NCI-H526 treated with DMSO at 0.1 percent for 48 hours (cell line): ENCODE measurements around the gene TXLNG.
"Not testable (repeated sequence)": the region's sequence is repeated elsewhere in the genome, so short reads cannot be mapped to it uniquely, and the experiment has no call there.

Experiments used
- DNase-seq: peaks from one replicate; lab custom pipeline; 2025; lab: John Stamatoyannopoulos, UW

TXLNG gene

GRCh38 chrX:16786139-16786790, at the start of gene TXLNG:
Gene TXLNG (plus strand): TSS chrX:16786466. CDS start chrX:16786488, 22 bp downstream.
- DNase-seq = peak; percentile 99

GRCh38 chrX:16737024-16737423, 49.2 kb upstream of the TXLNG start:
- DNase-seq = no peak

- DNase-seq = no peak
Observed at GRCh38 chrX:16739574-16739973, 46.7 kb upstream of the TXLNG start.

GRCh38 chrX:16743604-16744325, 42.5 kb upstream of the TXLNG start:
- DNase-seq = no peak

- DNase-seq = no peak
Observed at GRCh38 chrX:16745102-16745501, 41.2 kb upstream of the TXLNG start.

GRCh38 chrX:16745659-16746058, 40.6 kb upstream of the TXLNG start:
- DNase-seq = no peak

GRCh38 chrX:16748425-16748824, 37.8 kb upstream of the TXLNG start:
- no peak for DNase-seq

GRCh38 chrX:16750136-16750535, 36.1 kb upstream of the TXLNG start:
- DNase-seq = no peak

- no peak for DNase-seq
Observed at GRCh38 chrX:16754019-16754418, 32.2 kb upstream of the TXLNG start.

- DNase-seq = no peak
Observed at GRCh38 chrX:16756724-16757123, 29.5 kb upstream of the TXLNG start.

- not testable (repeated sequence) for DNase-seq
Observed at GRCh38 chrX:16761500-16761899, 24.8 kb upstream of the TXLNG start.

- DNase-seq = no peak
Observed at GRCh38 chrX:16762579-16762978, 23.7 kb upstream of the TXLNG start.

GRCh38 chrX:16765594-16765993, 20.7 kb upstream of the TXLNG start:
- DNase-seq = no peak

GRCh38 chrX:16770970-16771482, 15.2 kb upstream of the TXLNG start:
- no peak for DNase-seq

- peak; percentile 80 for DNase-seq
Observed at GRCh38 chrX:16771483-16772398, 14.5 kb upstream of the TXLNG start.

- DNase-seq = no peak
Observed at GRCh38 chrX:16772460-16772859, 13.8 kb upstream of the TXLNG start.

GRCh38 chrX:16774746-16775145, 11.5 kb upstream of the TXLNG start:
- DNase-seq = no peak

GRCh38 chrX:16778545-16778944, 7.7 kb upstream of the TXLNG start:
- no peak for DNase-seq

GRCh38 chrX:16778993-16779392, 7.3 kb upstream of the TXLNG start:
- DNase-seq = no peak

- DNase-seq = not testable (repeated sequence)
Observed at GRCh38 chrX:16779815-16780214, 6.5 kb upstream of the TXLNG start.

GRCh38 chrX:16783452-16783851, 2.8 kb upstream of the TXLNG start:
- DNase-seq = no peak

- DNase-seq = not testable (repeated sequence)
Observed at GRCh38 chrX:16784440-16784839, 1.8 kb upstream of the TXLNG start.
